IPS DF 4.7 (cell line): ENCODE measurements around the gene ZNF662.

Experiments
- DNase-seq: peaks from one replicate; pipeline ENCODE4 v3.0.0-alpha.2; 2013; ENCODE audit warnings: low spot score; ENCODE audit errors: extremely low read depth

Gene ZNF662

GRCh38 chr3:42886294-42886822 lies 19.6 kb upstream of the ZNF662 start:
- DNase-seq = no peak

GRCh38 chr3:42887084-42887483 lies 18.9 kb upstream of the ZNF662 start:
- no peak for DNase-seq

GRCh38 chr3:42891042-42891441 lies 14.9 kb upstream of the ZNF662 start:
- DNase-seq = peak; percentile 41

- no peak for DNase-seq
These were observed 13.8 kb upstream of the ZNF662 start for GRCh38 chr3:42892169-42892568.

GRCh38 chr3:42892807-42893206 lies 13.1 kb upstream of the ZNF662 start:
- DNase-seq = no peak

GRCh38 chr3:42894698-42895579 lies 11.0 kb upstream of the ZNF662 start:
- DNase-seq = no peak

- no peak for DNase-seq
These were observed 10.4 kb upstream of the ZNF662 start for GRCh38 chr3:42895580-42895868.

GRCh38 chr3:42898896-42899675 lies 6.9 kb upstream of the ZNF662 start:
- DNase-seq = no peak

GRCh38 chr3:42900226-42901072 lies 5.5 kb upstream of the ZNF662 start:
- no peak for DNase-seq

- no peak for DNase-seq
These were observed 4.9 kb upstream of the ZNF662 start for GRCh38 chr3:42901073-42901415.

- DNase-seq = no peak
These were observed 3.7 kb upstream of the ZNF662 start for GRCh38 chr3:42902257-42902656.

GRCh38 chr3:42904076-42904475 lies 1.9 kb upstream of the ZNF662 start:
- DNase-seq = no peak

GRCh38 chr3:42905740-42906069 lies 237 bp upstream of the ZNF662 start:
- DNase-seq = no peak

GRCh38 chr3:42906848-42907183 lies 874 bp downstream of the ZNF662 start:
- no peak for DNase-seq

- no peak for DNase-seq
These were observed 2.7 kb downstream of the ZNF662 start for GRCh38 chr3:42908675-42909074.

GRCh38 chr3:42911551-42911950 lies 5.6 kb downstream of the ZNF662 start:
- DNase-seq = no peak

GRCh38 chr3:42914771-42915515 lies 9.0 kb downstream of the ZNF662 start:
- no peak for DNase-seq

- DNase-seq = no peak
These were observed 17.7 kb downstream of the ZNF662 start for GRCh38 chr3:42923606-42924005.

- DNase-seq = no peak
These were observed 20.4 kb downstream of the ZNF662 start for GRCh38 chr3:42926310-42926709.

- DNase-seq = no peak
These were observed 28.2 kb downstream of the ZNF662 start for GRCh38 chr3:42934111-42934510.

GRCh38 chr3:42934910-42935309 lies 29.0 kb downstream of the ZNF662 start:
- DNase-seq = no peak
